CD4-positive, CD25-positive, alpha-beta regulatory T cell (primary cell): ENCODE results near the gene NOTO. TPM values are rescaled to one million over a fixed set of nuclear protein-coding genes. Genes with fewer than 3 reads are reported as not detected.

Source experiments
- ATAC-seq, 2 donors: fragments of 150-1000 bp; cut with Tn5 transposase; one replicate each; pipeline ENCODE4 v1.10.0; 2021; ENCODE audit warnings: low read depth in 2 of 2, moderate number of reproducible peaks in 2 of 2, moderate library complexity in 1 of 2
- DNase-seq, 3 donors: peaks; one replicate each; pipeline versions ENCODE4 v3.0.0 to v3.0.0-alpha.2; 2012 to 2022; ENCODE audit warnings: mixed read lengths in 1 of 3
- H3K27ac ChIP-seq: one replicate; pipeline ENCODE4 v1.7.0; 2013; ENCODE audit warnings: mild to moderate bottlenecking, low read length; ENCODE audit not compliant: insufficient read depth, poor library complexity, severe bottlenecking
- H3K27me3 ChIP-seq: one replicate; pipeline ENCODE4 v1.7.0; 2013; ENCODE audit warnings: low read length; ENCODE audit not compliant: control insufficient read depth, insufficient read depth
- H3K36me3 ChIP-seq: one replicate; pipeline ENCODE4 v1.7.0; 2013; ENCODE audit warnings: mild to moderate bottlenecking, low read length, moderate library complexity; ENCODE audit not compliant: control insufficient read depth, insufficient read depth
- H3K4me1 ChIP-seq: 2 replicates; pipeline ENCODE4 v1.7.0; 2013; ENCODE audit warnings: mild to moderate bottlenecking, low read length; ENCODE audit not compliant: insufficient read depth, control insufficient read depth, poor library complexity, severe bottlenecking
- H3K4me3 ChIP-seq: one replicate; pipeline ENCODE4 v1.7.0; 2013; ENCODE audit warnings: low read depth, mild to moderate bottlenecking, low read length, moderate library complexity
- H3K9me3 ChIP-seq, 2 experiments: 1 replicate in 1 of 2; 2 replicates in 1 of 2; pipeline ENCODE4 v1.7.0; 2013; ENCODE audit warnings: low read length in 2 of 2, mild to moderate bottlenecking in 1 of 2, moderate library complexity in 1 of 2; ENCODE audit not compliant: control insufficient read depth in 2 of 2
- H3K27ac Mint-ChIP-seq, 3 donors: one replicate each; pipeline ENCODE4 v1.8.0; 2020 to 2022; ENCODE audit warnings: mild to moderate bottlenecking in 3 of 3, mixed read lengths in 3 of 3, moderate library complexity in 2 of 3
- H3K27me3 Mint-ChIP-seq: one replicate; pipeline ENCODE4 v1.8.0; 2022; ENCODE audit warnings: mild to moderate bottlenecking, mixed read lengths
- H3K36me3 Mint-ChIP-seq: one replicate; pipeline ENCODE4 v1.8.0; 2020; ENCODE audit warnings: mixed read lengths
- H3K4me1 Mint-ChIP-seq, 4 donors: one replicate each; pipeline ENCODE4 v1.8.0; 2020 to 2022; ENCODE audit warnings: mixed read lengths in 4 of 4, mild to moderate bottlenecking in 1 of 4
- H3K4me3 Mint-ChIP-seq, 4 donors: one replicate each; pipeline ENCODE4 v1.8.0; 2020 to 2022; ENCODE audit warnings: mild to moderate bottlenecking in 4 of 4, mixed read lengths in 4 of 4, moderate library complexity in 3 of 4
- H3K9me3 Mint-ChIP-seq, 7 donors: one replicate each; pipeline ENCODE4 v1.8.0; 2020 to 2022; ENCODE audit warnings: mixed read lengths in 7 of 7, mild to moderate bottlenecking in 3 of 7, moderate library complexity in 2 of 7
- polyA plus RNA-seq, 4 donors: library from polyadenylated mRNA; unstranded; fragments of 300-500 nt; fragmentation: Illumina TruSeq; gene quantifications; one replicate each; pipeline ENCODE4 v1.2.3, GENCODE V29; 2021
- total RNA-seq: library from RNA; stranded (reverse); gene quantifications from one replicate; pipeline ENCODE4 v1.2.3, GENCODE V29; 2022

Gene NOTO
- total and polyA plus RNA-seq, 5 donors from 2014 or later, result not detected

DNA sequence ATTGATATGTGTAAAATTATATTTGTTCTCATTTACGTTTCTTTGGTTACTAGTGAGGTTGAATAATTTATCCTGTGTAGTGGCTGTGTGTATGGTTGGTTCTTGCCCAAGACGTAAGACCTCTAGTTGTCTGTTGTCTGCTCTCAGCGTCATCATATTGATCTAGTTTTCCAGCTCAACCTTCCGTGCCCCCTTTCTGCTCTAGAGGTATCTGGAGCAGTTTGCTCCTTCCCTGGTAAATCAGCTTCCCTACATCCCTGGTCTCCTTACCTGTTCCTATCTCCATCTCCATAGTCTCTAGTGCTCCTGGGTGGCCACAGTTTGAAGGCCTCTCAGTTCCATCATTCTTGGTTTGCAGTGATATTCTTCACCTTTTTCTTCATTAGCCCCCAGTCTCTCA lies 12.9 kb downstream of the NOTO start:
- Histone ChIP-seq H3K4me3 (no peak overlapping the region), H3K9me3 (no peaks in the 10 kb centered on the region), H3K4me1 (peaks cover 22% of the 10 kb centered on the region), H3K27ac (no peak overlapping the region), H3K36me3 (peaks cover 8% of the 10 kb centered on the region), H3K27me3 (no peaks in the 10 kb centered on the region)
- Mint-ChIP-seq H3K9me3 (no peaks in the 10 kb centered on the region), H3K27ac (peak overlapping the region; percentile 94 to 97 (median 96)), H3K27me3 (peaks cover under 1% of the 10 kb centered on the region), H3K4me3 (peak overlapping the region; percentile 89 to 93 (median 92)), H3K4me1 (peaks cover 17 to 43% (median 27%) of the 10 kb centered on the region in 4 donors), H3K36me3 (peaks cover 7% of the 10 kb centered on the region)
- DNase-seq (no peak), ATAC-seq (no peak)

- Mint-ChIP-seq H3K27ac (peak overlapping the region in 1 of 3 donors; percentile 32), H3K36me3 (peaks cover 16% of the 10 kb centered on the region), H3K4me3 (peak overlapping the region in 3 of 4 donors; percentile 41 to 68 (median 44)), H3K27me3 (no peaks in the 10 kb centered on the region), H3K9me3 (no peaks in the 10 kb centered on the region), H3K4me1 (peaks cover 17 to 43% (median 27%) of the 10 kb centered on the region in 4 donors)
- Histone ChIP-seq H3K4me1 (peaks cover 22% of the 10 kb centered on the region), H3K9me3 (no peaks in the 10 kb centered on the region), H3K27ac (no peak overlapping the region), H3K27me3 (no peaks in the 10 kb centered on the region), H3K36me3 (peaks cover 27% of the 10 kb centered on the region), H3K4me3 (no peak overlapping the region)
- no peak for ATAC-seq
- DNase-seq, result no peak
These were observed 14.8 kb downstream of the NOTO start for GRCh38 chr2:73217160-73217559.

- Mint-ChIP-seq H3K4me1 (peaks cover 16 to 37% (median 23%) of the 10 kb centered on the region in 4 donors), H3K27me3 (no peaks in the 10 kb centered on the region), H3K36me3 (peaks cover 22% of the 10 kb centered on the region), H3K9me3 (no peaks in the 10 kb centered on the region), H3K27ac (no peak overlapping the region), H3K4me3 (peak overlapping the region in 1 of 4 donors; percentile 9)
- Histone ChIP-seq H3K4me1 (peaks cover 16% of the 10 kb centered on the region), H3K9me3 (no peaks in the 10 kb centered on the region), H3K36me3 (peaks cover 34% of the 10 kb centered on the region), H3K4me3 (no peak overlapping the region), H3K27me3 (no peaks in the 10 kb centered on the region), H3K27ac (no peak overlapping the region)
- ATAC-seq, result no peak
- DNase-seq, result no peak
These were observed 15.5 kb downstream of the NOTO start for GRCh38 chr2:73217826-73218225.

GRCh38 chr2:73218298-73218697 lies 15.9 kb downstream of the NOTO start:
- Mint-ChIP-seq H3K4me1 (peaks cover 14 to 33% (median 22%) of the 10 kb centered on the region in 4 donors), H3K36me3 (peaks cover 22% of the 10 kb centered on the region), H3K9me3 (no peaks in the 10 kb centered on the region), H3K27ac (no peak overlapping the region), H3K27me3 (no peaks in the 10 kb centered on the region), H3K4me3 (peak overlapping the region in 1 of 4 donors; percentile 9)
- ATAC-seq (no peak), DNase-seq (no peak)
- Histone ChIP-seq H3K4me3 (no peak overlapping the region), H3K27me3 (no peaks in the 10 kb centered on the region), H3K36me3 (peaks cover 38% of the 10 kb centered on the region), H3K4me1 (peaks cover 11% of the 10 kb centered on the region), H3K9me3 (no peaks in the 10 kb centered on the region), H3K27ac (no peak overlapping the region)

DNA sequence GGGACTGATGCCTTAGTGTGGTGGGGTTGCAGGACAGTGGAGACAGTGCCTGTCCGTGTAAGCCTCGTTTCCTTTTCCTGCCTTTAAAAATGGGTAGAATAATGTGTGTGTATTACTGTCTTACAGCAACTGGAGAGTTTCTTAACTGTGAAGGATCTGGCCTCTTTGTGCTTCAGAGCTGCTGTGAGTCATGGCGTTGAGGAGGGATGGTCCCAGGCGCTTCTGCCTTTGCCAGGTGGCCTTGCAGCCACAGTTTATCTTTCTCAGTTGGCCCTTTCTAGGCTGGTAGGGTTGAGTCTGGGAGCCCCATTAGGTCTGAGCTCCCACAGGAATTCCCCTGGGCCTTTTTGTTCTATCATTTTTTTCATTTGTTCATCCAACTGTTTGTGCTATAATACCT lies 21.4 kb downstream of the NOTO start:
- H3K36me3 ChIP-seq, result peaks cover 47% of the 10 kb centered on the region
- ATAC-seq (no peak), DNase-seq (no peak)
- no peak overlapping the region for H3K27ac Mint-ChIP-seq
- no peak overlapping the region for H3K4me3 Mint-ChIP-seq
- H3K4me1 ChIP-seq, result no peaks in the 10 kb centered on the region
- no peaks in the 10 kb centered on the region for H3K9me3 Mint-ChIP-seq
- no peak overlapping the region for H3K27ac ChIP-seq
- H3K27me3 ChIP-seq, result no peaks in the 10 kb centered on the region
- H3K9me3 ChIP-seq, result no peaks in the 10 kb centered on the region
- H3K27me3 Mint-ChIP-seq, result no peaks in the 10 kb centered on the region
- no peak overlapping the region for H3K4me3 ChIP-seq
- no peaks in the 10 kb centered on the region for H3K4me1 Mint-ChIP-seq
- peaks cover 22% of the 10 kb centered on the region for H3K36me3 Mint-ChIP-seq

DNA sequence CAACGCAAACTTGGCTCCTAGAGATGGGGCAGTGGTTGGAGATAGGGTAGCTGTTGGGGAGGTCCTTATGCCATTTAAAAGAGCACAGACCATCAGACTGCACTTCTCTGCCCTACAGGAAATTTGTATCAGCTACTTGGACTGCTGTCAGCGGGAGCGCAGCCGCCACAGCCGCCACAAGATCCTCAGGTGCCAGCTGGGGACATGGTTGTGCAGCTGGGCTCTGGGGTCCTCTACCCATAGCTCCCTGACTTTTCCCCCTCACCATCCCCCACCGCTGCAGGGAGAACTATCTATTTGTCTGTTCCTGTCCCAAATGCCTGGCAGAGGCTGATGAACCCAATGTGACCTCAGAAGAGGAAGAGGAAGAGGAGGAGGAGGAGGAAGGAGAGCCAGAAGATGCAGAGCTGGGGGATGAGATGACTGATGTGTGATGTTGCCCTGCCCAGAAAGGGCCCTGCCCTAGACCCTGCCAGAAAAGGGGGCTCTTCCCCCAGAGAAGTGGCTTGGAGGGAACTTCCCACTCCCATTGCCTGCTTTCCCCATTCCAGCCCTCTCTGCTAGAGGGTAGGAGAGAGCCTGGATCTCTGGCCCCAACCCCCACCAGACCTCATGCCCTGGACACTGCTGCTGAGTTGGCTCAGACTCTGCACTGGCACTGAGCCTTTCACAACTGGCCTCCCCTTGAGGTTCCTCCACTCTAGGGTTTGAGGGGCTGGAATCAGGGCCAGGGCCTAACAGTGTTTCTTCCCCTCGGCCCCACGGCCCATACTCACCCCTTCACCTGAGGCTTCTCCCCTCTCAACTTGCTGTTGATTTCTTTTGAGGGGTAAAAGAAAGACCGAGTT lies 23.4 kb downstream of the NOTO start:
- H3K27ac Mint-ChIP-seq, result peak overlapping the region in 1 of 3 donors; percentile 63
- H3K4me1 ChIP-seq, result no peaks in the 10 kb centered on the region
- peaks cover 0 to 3% (median 0%) of the 10 kb centered on the region in 4 donors for H3K4me1 Mint-ChIP-seq
- no peaks in the 10 kb centered on the region for H3K9me3 ChIP-seq
- H3K9me3 Mint-ChIP-seq, result no peaks in the 10 kb centered on the region
- ATAC-seq (no peak), DNase-seq (no peak)
- H3K27me3 ChIP-seq, result no peaks in the 10 kb centered on the region
- no peak overlapping the region for H3K27ac ChIP-seq
- H3K36me3 Mint-ChIP-seq, result peaks cover 18% of the 10 kb centered on the region
- H3K4me3 Mint-ChIP-seq, result peak overlapping the region in 1 of 4 donors; percentile 84
- H3K4me3 ChIP-seq, result no peak overlapping the region
- H3K27me3 Mint-ChIP-seq, result no peaks in the 10 kb centered on the region
- peaks cover 36% of the 10 kb centered on the region for H3K36me3 ChIP-seq

GRCh38 chr2:73227086-73227485 lies 24.7 kb downstream of the NOTO start:
- Histone ChIP-seq H3K4me1 (no peaks in the 10 kb centered on the region), H3K4me3 (no peak overlapping the region), H3K27me3 (no peaks in the 10 kb centered on the region), H3K27ac (no peak overlapping the region), H3K9me3 (no peaks in the 10 kb centered on the region), H3K36me3 (peaks cover 22% of the 10 kb centered on the region)
- DNase-seq (no peak), ATAC-seq (no peak)
- Mint-ChIP-seq H3K9me3 (no peaks in the 10 kb centered on the region), H3K27ac (no peak overlapping the region), H3K4me3 (no peak overlapping the region), H3K27me3 (no peaks in the 10 kb centered on the region), H3K4me1 (peaks cover 0 to 4% (median 0%) of the 10 kb centered on the region in 4 donors), H3K36me3 (peaks cover 10% of the 10 kb centered on the region)

GRCh38 chr2:73228631-73229030 lies 26.3 kb downstream of the NOTO start:
- Histone ChIP-seq H3K27me3 (no peaks in the 10 kb centered on the region), H3K4me3 (no peak overlapping the region), H3K9me3 (no peaks in the 10 kb centered on the region), H3K4me1 (peaks cover 8% of the 10 kb centered on the region), H3K36me3 (peaks cover 8% of the 10 kb centered on the region), H3K27ac (no peak overlapping the region)
- no peaks in the 10 kb centered on the region for H3K27me3 Mint-ChIP-seq
- peak overlapping the region in 1 of 4 donors; percentile 47 for H3K4me3 Mint-ChIP-seq
- H3K4me1 Mint-ChIP-seq, result peaks cover 0 to 8% (median 4%) of the 10 kb centered on the region in 4 donors
- no peaks in the 10 kb centered on the region for H3K9me3 Mint-ChIP-seq
- no peak for DNase-seq
- no peak overlapping the region for H3K27ac Mint-ChIP-seq
- ATAC-seq, result no peak
- peaks cover 2% of the 10 kb centered on the region for H3K36me3 Mint-ChIP-seq
